ENCODE data around the gene EPRS1.

The EPRS1 gene

DNA sequence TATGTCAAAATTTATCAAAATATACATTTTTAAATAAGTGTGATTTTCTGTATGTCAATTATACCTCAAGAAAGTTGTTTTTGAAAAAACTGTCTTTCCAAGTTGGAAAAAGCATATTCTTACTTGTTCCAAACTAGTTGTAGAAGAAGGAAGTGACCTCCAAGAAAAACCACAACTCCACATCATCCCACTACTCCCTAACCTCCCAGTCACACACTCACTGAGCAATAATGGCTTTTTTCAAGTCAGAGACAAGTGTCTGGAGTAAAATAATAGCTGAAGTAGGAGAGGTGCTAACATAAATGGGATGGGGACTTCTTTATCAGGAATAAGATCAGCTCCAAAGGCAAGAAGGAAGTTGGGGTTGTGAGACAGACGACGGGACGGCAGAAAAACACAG lies 13.4 kb downstream of the EPRS1 start:
- Histone ChIP-seq H3K4me3 (replicated peaks; ENCODE audit: low read depth, low read length) (no peak overlapping the region), H3K27me3 (replicated peaks; ENCODE audit: control insufficient read depth, insufficient read depth, low read length) (no peaks in the 10 kb centered on the region), H3K36me3 (ENCODE audit: control insufficient read depth, insufficient read depth, low read length) (peaks cover 2% of the 10 kb centered on the region)
- TF ChIP-seq, protein P1, sequence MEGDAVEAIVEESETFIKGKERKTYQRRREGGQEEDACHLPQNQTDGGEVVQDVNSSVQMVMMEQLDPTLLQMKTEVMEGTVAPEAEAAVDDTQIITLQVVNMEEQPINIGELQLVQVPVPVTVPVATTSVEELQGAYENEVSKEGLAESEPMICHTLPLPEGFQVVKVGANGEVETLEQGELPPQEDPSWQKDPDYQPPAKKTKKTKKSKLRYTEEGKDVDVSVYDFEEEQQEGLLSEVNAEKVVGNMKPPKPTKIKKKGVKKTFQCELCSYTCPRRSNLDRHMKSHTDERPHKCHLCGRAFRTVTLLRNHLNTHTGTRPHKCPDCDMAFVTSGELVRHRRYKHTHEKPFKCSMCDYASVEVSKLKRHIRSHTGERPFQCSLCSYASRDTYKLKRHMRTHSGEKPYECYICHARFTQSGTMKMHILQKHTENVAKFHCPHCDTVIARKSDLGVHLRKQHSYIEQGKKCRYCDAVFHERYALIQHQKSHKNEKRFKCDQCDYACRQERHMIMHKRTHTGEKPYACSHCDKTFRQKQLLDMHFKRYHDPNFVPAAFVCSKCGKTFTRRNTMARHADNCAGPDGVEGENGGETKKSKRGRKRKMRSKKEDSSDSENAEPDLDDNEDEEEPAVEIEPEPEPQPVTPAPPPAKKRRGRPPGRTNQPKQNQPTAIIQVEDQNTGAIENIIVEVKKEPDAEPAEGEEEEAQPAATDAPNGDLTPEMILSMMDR (IDR thresholded peaks at IDR 0.05; ENCODE audit: insufficient read depth, low read length, poor library complexity, severe bottlenecking), result no peak
- no peak for DNase-seq (ENCODE audit: extremely low read depth, insufficient read length)

DNA sequence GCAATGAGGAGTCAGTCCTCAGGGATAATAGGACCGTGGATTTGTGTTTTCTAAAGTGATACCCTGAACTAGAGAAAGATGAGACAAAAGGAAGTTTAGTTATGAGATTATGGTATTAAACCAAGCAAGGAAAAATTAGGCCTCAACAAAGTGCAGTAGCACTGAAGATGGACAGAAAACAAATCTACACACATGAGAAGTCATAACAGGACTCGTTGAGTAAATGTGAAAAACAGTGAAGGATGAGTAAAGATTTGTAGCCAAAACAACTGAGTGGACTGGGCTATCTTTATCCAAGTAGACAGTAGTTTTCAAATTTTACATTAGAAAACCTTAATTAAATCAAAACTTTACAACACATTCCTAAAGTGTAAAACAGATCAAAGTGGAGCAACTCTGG lies 15.0 kb downstream of the EPRS1 start:
- no peak overlapping the region for H3K4me3 ChIP-seq (replicated peaks; ENCODE audit: low read depth, low read length)
- no peaks in the 10 kb centered on the region for H3K27me3 ChIP-seq (replicated peaks; ENCODE audit: control insufficient read depth, insufficient read depth, low read length)
- no peak for DNase-seq (ENCODE audit: extremely low read depth, insufficient read length)
- TF ChIP-seq, protein P1 (IDR thresholded peaks at IDR 0.05; ENCODE audit: insufficient read depth, low read length, poor library complexity, severe bottlenecking), result no peak
- H3K36me3 ChIP-seq (ENCODE audit: control insufficient read depth, insufficient read depth, low read length), result peaks cover 2% of the 10 kb centered on the region

DNA sequence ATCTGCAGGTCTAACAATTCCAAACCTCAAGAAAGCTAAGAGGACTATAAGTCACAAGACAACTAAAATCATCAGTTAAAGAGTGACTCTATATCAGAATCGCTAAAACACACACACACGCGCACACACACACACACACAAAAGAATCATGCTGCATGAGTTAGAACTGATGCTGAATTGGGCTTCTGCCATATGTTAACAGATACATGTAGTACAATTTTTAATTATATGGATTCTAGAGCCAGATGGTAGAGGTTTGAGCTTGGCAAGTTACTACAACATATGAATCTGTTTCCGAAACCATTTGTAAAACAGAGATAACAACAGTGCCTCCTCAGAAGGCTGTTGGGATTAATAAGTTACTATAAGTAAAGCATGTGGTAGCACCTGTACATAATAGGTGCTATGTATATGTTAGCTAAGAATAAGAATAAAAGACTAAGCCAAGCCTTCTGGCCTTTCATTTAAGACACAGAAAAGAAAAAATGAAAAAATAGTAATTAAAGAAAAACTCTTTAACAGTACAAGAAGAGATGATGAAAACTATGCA lies 17.9 kb downstream of the EPRS1 start:
- no peak overlapping the region for H3K4me3 ChIP-seq (replicated peaks; ENCODE audit: low read depth, low read length)
- DNase-seq (ENCODE audit: extremely low read depth, insufficient read length), result no peak
- TF ChIP-seq, protein P1 (IDR thresholded peaks at IDR 0.05; ENCODE audit: insufficient read depth, low read length, poor library complexity, severe bottlenecking), result no peak
- H3K27me3 ChIP-seq (replicated peaks; ENCODE audit: control insufficient read depth, insufficient read depth, low read length), result no peaks in the 10 kb centered on the region
- H3K36me3 ChIP-seq (ENCODE audit: control insufficient read depth, insufficient read depth, low read length), result peaks cover 2% of the 10 kb centered on the region

DNA sequence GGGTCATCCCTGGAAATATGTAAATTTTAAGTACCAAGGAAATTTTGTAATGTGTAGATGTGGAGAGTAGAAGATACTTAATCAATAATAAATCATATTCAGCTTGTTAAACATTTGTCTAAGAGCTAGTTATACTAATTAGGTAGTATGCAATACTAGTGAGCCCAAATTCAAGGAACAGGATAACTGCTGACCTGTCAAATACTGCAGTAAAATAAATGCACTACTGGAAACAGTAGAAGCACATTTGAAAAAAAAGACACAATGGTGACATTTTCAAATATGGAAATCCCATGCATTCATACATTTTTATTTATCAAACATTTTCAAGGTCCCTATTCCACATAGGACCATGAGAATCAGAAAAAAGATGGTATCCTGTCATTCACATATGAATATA lies 27.2 kb downstream of the EPRS1 start:
- no peaks in the 10 kb centered on the region for H3K27me3 ChIP-seq (replicated peaks; ENCODE audit: control insufficient read depth, insufficient read depth, low read length)
- TF ChIP-seq, protein P1 (IDR thresholded peaks at IDR 0.05; ENCODE audit: insufficient read depth, low read length, poor library complexity, severe bottlenecking), result no peak
- no peak for DNase-seq (ENCODE audit: extremely low read depth, insufficient read length)

DNA sequence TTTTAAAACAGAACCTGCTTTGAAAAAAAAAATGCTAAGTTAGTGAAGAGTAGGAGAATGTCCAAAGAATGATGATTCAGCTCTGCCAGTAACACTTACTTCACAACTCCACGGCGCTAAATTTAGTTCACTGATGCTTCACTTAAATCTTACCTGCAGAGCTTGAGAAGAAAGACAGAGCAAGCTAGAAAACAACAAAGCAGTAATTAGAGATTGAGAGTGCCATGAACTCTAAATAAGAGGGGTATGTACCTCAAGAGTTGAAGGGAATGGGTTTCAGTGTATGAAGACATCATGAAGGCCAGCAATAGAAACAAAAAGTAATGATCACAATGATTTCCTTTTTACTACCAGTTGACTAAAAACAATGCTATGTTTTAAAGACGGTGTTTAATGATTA lies 32.8 kb downstream of the EPRS1 start:
- no peaks in the 10 kb centered on the region; the same call in none of the 2 replicates for H3K36me3 ChIP-seq (ENCODE audit: control insufficient read depth, insufficient read depth, low read length)
- H3K4me3 ChIP-seq (replicated peaks; ENCODE audit: low read depth, low read length), result no peak overlapping the region
- DNase-seq (ENCODE audit: extremely low read depth, insufficient read length), result no peak
- no peaks in the 10 kb centered on the region for H3K27me3 ChIP-seq (replicated peaks; ENCODE audit: control insufficient read depth, insufficient read depth, low read length)
- TF ChIP-seq, protein P1 (IDR thresholded peaks at IDR 0.05; ENCODE audit: insufficient read depth, low read length, poor library complexity, severe bottlenecking), result no peak

More for the DNA sequence above, 27.2 kb downstream of the EPRS1 start:
- no peak overlapping the region for H3K4me3 ChIP-seq (replicated peaks; ENCODE audit: low read depth, low read length)
- H3K36me3 ChIP-seq (ENCODE audit: control insufficient read depth, insufficient read depth, low read length), result peaks cover 7% of the 10 kb centered on the region

DNA sequence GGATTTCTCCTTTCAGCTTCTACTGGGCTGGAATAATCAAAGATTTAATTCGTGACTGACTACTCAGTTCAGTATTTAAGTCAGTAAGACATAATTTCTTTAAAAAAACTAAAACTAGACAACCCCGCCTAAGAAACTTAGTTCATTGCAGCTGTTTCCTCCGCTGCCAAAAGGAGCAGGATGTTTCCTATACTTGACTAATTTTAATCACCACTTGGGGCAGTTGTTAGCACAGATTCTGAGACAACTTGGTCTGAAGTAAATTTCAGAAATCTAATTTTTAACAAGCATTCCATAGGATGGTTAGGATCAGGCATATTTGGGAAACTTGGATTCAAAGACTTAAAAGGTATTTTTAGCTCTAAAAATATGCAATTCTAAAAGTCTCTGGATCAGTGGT lies 34.0 kb downstream of the EPRS1 start:
- H3K27me3 ChIP-seq (replicated peaks; ENCODE audit: control insufficient read depth, insufficient read depth, low read length), result no peaks in the 10 kb centered on the region
- TF ChIP-seq, protein P1 (IDR thresholded peaks at IDR 0.05; ENCODE audit: insufficient read depth, low read length, poor library complexity, severe bottlenecking), result no peak
- no peak for DNase-seq (ENCODE audit: extremely low read depth, insufficient read length)
- no peaks in the 10 kb centered on the region; the same call in none of the 2 replicates for H3K36me3 ChIP-seq (ENCODE audit: control insufficient read depth, insufficient read depth, low read length)
- H3K4me3 ChIP-seq (replicated peaks; ENCODE audit: low read depth, low read length), result no peak overlapping the region

All from GM06990 (cell line).